Hepatocyte (in vitro differentiated cells): ENCODE data around the gene ITPR2.

Experiments used
- CTCF ChIP-seq: fragments of 200-600 bp; sonication (generic); IDR thresholded peaks from 2 replicates; pipeline ENCODE4 v1.5.1; 2016; ENCODE audit warnings: antibody characterized with exemption, mild to moderate bottlenecking; ENCODE audit not compliant: poor library complexity
- EZH2 ChIP-seq: fragments of 200-600 bp; sonication (generic); IDR thresholded peaks from 2 replicates; pipeline ENCODE4 v1.6.1; 2016; ENCODE audit warnings: antibody characterized with exemption, mild to moderate bottlenecking, borderline replicate concordance

GRCh38 chr12:26620907-26621306 is 212.1 kb downstream of the ITPR2 start:
- TF ChIP-seq CTCF = no peak
- no peak for TF ChIP-seq EZH2
